ENCODE data around the gene ELFN2. TPM values are rescaled to one million over a fixed set of nuclear protein-coding genes. Genes with fewer than 3 reads are reported as not detected.

Gene ELFN2
- 0.18 and 0.81 TPM in 2 replicates for total RNA-seq

DNA sequence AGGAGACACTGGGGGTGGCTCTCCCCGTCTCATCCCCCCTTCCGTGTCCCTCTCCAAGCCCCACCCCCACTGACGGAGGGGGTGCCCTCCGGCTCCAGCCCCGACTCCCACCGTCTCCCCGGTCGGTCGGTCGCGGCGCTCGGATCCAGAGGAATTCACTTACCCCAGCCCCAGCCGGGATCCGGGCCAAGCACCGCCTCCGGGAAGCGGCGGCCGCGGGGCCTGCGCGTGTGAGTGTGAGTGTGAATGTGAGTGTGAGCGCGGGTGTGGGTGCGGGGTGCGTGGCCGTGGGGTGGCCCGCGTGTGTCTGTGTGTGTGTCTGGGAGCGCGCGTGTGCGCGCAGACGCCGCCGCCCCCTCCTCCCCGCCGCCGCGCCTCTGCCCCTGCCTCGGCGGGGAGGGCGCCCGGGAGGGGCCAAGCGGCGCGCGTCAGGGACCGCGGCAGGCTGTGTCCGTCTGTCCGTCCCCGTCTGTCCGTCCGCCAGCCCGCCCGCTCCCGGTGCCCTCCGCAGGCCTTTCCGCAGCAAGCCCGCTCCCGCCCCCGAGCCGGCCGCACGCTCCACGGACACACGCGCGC lies at the start of gene ELFN2:
Gene ELFN2, minus strand, starts transcription at position 345 of the 576 bp plus-strand sequence. CDS start 51,945 bp downstream, outside the sequence.

Other genes with a start within 250 kb of the ELFN2 start
- 20.1 and 20.4 TPM in 2 replicates for gene C1QTNF6, start 239.2 kb downstream of the ELFN2 start, total RNA-seq
- gene SSTR3, start 215.0 kb downstream of the ELFN2 start, total RNA-seq: not detected in 2 replicates
- gene RAC2, start 183.2 kb downstream of the ELFN2 start, total RNA-seq: 61.9 and 66.1 TPM in 2 replicates
- gene CYTH4, start 145.0 kb downstream of the ELFN2 start, total RNA-seq: not detected in 2 replicates
- 1.3 TPM in 1 of 2 replicates, not detected in the other for gene MFNG, start 58.9 kb upstream of the ELFN2 start, total RNA-seq
- 5.8 and 6.3 TPM in 2 replicates for gene CARD10, start 91.9 kb upstream of the ELFN2 start, total RNA-seq
- gene CDC42EP1, start 133.0 kb upstream of the ELFN2 start, total RNA-seq: 90.3 and 92.3 TPM in 2 replicates
- not detected in 2 replicates for gene LGALS2, start 152.6 kb upstream of the ELFN2 start, total RNA-seq
- 31.6 and 34.8 TPM in 2 replicates for gene GGA1, start 181.4 kb upstream of the ELFN2 start, total RNA-seq
- 14.3 and 16.1 TPM in 2 replicates for gene SH3BP1, start 212.2 kb upstream of the ELFN2 start, total RNA-seq
- gene PDXP, start 231.2 kb upstream of the ELFN2 start, total RNA-seq: 17.3 and 18.1 TPM in 2 replicates
- 7,107 and 10,121 TPM in 2 replicates for gene LGALS1, start 248.2 kb upstream of the ELFN2 start, total RNA-seq